ENCODE results near the gene TAB3. TPM values are rescaled to one million over a fixed set of nuclear protein-coding genes. Genes with fewer than 3 reads are reported as not detected.

TAB3 gene
- total RNA-seq, 2 experiments from 2014 or later, result 19.6 to 24.2 TPM

- H3K27me3 Mint-ChIP-seq, result peaks cover 4% of the 10 kb centered on the region
- ChIA-PET CTCF (interaction anchor here (0.6 kb wide), 1 partner anchor 101 kb away, joined by 3 read pairs; no protein-coding TSS in a partner anchor), POLR2A (no interaction called here)
- H3K36me3 Mint-ChIP-seq, result no peaks in the 10 kb centered on the region
- no peak overlapping the region for H3K4me3 Mint-ChIP-seq
- no peaks in the 10 kb centered on the region for H3K9me3 Mint-ChIP-seq
- peaks cover 11% of the 10 kb centered on the region for H3K4me1 Mint-ChIP-seq (ENCODE audit: low read depth)
- intact Hi-C loops (cut with micrococcal nuclease), result no loop called here
- H3K27ac Mint-ChIP-seq, result no peak overlapping the region
- DNase-seq, result no peak
Observed at GRCh38 chrX:30786374-30786773, 102.7 kb downstream of the TAB3 start.

GRCh38 chrX:30781711-30782444 is 107.2 kb downstream of the TAB3 start:
- peaks cover 15% of the 10 kb centered on the region for H3K4me1 Mint-ChIP-seq (ENCODE audit: low read depth)
- CTCF ChIA-PET, result interaction anchor here (0.6 kb wide), 1 partner anchor 190 kb away, joined by 3 read pairs; no protein-coding TSS in a partner anchor
- intact Hi-C loops (cut with micrococcal nuclease), result loop anchor here (1.0 to 5.0 kb wide), 4 partner anchors 49 to 167 kb away; partner anchors contain the start of gene TAB3
- H3K4me3 Mint-ChIP-seq, result no peak overlapping the region
- DNase-seq, result no peak
- POLR2A ChIA-PET, result interaction anchor here (1.0 kb wide), 1 partner anchor 49 kb away, joined by 3 read pairs; no protein-coding TSS in a partner anchor
- peaks cover 2% of the 10 kb centered on the region for H3K36me3 Mint-ChIP-seq
- peaks cover 11% of the 10 kb centered on the region for H3K27me3 Mint-ChIP-seq
- no peak overlapping the region for H3K27ac Mint-ChIP-seq
- H3K9me3 Mint-ChIP-seq, result no peaks in the 10 kb centered on the region

GRCh38 chrX:30779453-30780030 is 109.5 kb downstream of the TAB3 start:
- DNase-seq, result no peak
- peaks cover 9% of the 10 kb centered on the region for H3K27me3 Mint-ChIP-seq
- CTCF ChIA-PET, result no interaction called here
- no peaks in the 10 kb centered on the region for H3K9me3 Mint-ChIP-seq
- H3K27ac Mint-ChIP-seq, result no peak overlapping the region
- POLR2A ChIA-PET, result no interaction called here
- peaks cover 2% of the 10 kb centered on the region for H3K36me3 Mint-ChIP-seq
- intact Hi-C loops (cut with micrococcal nuclease), result loop anchor here (5.0 kb wide), 1 partner anchor 108 kb away; the partner anchor contains the start of gene TAB3
- no peak overlapping the region for H3K4me3 Mint-ChIP-seq
- H3K4me1 Mint-ChIP-seq (ENCODE audit: low read depth), result peaks cover 15% of the 10 kb centered on the region

GRCh38 chrX:30777575-30777974 is 111.5 kb downstream of the TAB3 start:
- Mint-ChIP-seq H3K27me3 (peaks cover 9% of the 10 kb centered on the region), H3K9me3 (no peaks in the 10 kb centered on the region), H3K36me3 (peaks cover 2% of the 10 kb centered on the region), H3K4me3 (no peak overlapping the region), H3K4me1 (ENCODE audit: low read depth) (peaks cover 15% of the 10 kb centered on the region), H3K27ac (no peak overlapping the region)
- CTCF ChIA-PET, result no interaction called here
- no peak for DNase-seq
- POLR2A ChIA-PET, result no interaction called here
- intact Hi-C loops (cut with micrococcal nuclease), result no loop called here

Other genes with a start within 250 kb of the TAB3 start
- 100 to 1,000 TPM in 1 of 2 experiments, 10 to 100 TPM in 1; 95.2 to 100 TPM for gene GK, start 235.8 kb downstream of the TAB3 start, total RNA-seq
- not detected for gene FTHL17, start 182.8 kb upstream of the TAB3 start, total RNA-seq

Measured in activated CD4-positive, alpha-beta memory T cell treated with anti-CD3 and anti-CD28 coated beads for 36 hours (primary cell).